H1 (cell line): Measurements from ENCODE around the gene LEUTX.

ENCODE experiments used
- CTCF ChIP-seq, 3 experiments: IDR thresholded peaks; 1 replicate in 2 of 3; 2 replicates in 1 of 3; pipeline versions ENCODE4 v1.5.1 to v1.6.1; 2011; ENCODE audit warnings: low read length in 3 of 3, mild to moderate bottlenecking in 3 of 3, inconsistent platforms in 2 of 3, low read depth in 1 of 3, moderate library complexity in 1 of 3; ENCODE audit not compliant: insufficient read depth in 1 of 3; ENCODE audit errors: control extremely low read depth in 1 of 3
- RXRA ChIP-seq: IDR thresholded peaks from 2 replicates; pipeline ENCODE4 v1.6.1; 2011; ENCODE audit warnings: low read depth, mild to moderate bottlenecking, low read length, moderate library complexity; ENCODE audit not compliant: insufficient read depth

- TF ChIP-seq CTCF (IDR thresholded peaks at IDR 0.05; ENCODE audit: control extremely low read depth in 1 of 3, insufficient read depth in 1 of 3, low read depth in 1 of 3, low read length in 3 of 3) = no peak
- TF ChIP-seq RXRA = no peak
Measured at GRCh38 chr19:39752390-39752789, 26.3 kb upstream of the LEUTX start.
